Embryonic facial prominence (tissue), 1 donor: ENCODE data around the gene LZTR1.

Source experiments
- DNase-seq: peaks from one replicate; pipeline ENCODE4 v3.0.0-alpha.2; 2016; ENCODE audit errors: extremely low spot score

Gene LZTR1

DNA sequence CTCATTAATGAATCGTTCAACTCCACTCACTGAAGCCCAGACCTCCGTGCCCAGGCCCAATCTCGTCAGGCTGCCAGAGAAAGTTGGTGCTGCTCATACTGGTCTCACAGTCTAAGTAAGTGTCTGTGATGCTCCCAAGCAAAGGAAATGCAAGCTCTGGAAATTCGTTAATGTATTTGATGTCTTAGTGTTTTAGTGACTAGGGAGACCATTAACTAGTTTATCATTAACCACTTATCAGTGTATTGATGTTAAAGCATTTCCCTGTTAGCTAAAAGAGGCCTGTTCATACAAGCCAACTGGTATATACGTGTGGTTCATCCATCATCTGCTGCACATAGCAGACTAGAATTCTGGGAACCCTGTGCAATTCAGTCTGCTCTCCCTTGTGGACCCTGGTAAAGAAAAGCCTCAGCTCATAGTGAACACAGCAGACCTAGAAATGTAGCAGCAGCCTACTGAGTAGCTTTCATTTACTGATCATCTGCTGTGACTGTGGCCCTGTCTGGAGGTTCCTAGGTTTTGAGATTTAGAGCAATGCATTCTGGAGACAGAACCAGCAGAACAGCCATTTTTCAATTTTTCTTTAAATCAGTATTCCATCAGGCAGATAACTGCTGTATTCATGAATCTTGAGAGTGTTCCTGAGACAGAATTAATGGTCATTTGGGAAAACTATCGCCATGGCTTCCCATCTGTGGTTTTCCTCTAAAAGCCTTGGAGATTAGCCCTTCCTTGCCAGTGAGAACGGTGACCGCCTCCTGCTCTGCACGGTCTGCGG, 30.8 kb upstream of the LZTR1 start:
- no peak for DNase-seq

DNA sequence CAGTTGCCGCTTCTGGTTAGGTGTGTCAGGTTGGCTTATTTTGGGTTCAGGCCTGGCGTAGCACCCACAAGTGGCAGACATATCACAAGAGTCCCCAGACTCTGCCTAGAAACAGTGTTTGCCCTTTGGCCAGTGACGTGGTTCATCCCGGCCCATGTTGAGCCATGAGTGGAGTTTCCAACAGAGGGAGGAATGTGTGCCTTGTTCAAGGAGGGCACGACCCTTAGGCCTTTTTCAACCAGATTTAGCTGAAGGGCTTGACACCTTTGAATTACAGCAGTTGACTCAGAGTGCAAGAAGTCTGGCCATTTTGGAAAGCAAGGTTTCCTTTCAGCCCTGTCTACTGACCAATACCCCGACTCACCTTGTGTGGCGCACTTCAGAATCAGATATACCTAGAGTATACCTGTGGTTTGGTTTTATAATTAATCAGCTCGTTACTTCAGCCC, 30.1 kb upstream of the LZTR1 start:
- DNase-seq: no peak

DNA sequence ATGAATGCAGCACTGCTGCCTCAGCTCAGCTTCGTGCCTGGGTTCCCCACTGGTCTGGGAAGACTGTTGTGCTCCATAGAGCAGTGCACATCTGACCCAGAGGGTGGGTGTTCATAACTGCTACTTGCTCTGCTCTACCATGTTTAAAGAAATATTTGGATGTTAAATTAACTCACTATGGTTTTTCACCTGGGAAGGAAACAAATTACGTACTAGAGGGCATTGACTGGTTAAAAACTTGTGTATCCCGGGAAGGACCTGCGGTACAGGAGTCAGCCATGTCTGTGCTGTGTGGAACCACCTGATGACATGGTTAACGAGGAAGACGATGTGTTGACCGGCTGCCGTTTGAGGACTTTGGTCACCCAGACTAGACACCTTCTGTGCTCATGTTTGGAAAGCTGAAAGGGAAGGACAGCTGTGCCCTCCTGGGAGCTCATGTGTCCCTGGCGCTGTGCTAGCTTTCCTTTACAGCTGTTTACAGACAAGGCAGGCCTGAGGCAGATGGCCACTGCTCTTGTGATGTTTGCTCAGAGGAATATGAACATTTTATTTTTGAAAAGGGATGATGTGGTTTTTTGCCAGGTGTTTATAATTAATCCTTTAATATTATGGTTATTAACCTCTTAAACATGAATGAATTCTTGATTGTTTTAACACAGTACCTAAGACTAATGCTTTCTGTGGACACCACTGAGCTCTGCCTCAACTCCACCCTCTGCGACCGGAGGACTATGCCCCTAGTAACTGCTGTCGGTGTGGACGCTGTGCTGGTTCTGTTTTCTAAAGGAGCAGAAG, 29.4 kb upstream of the LZTR1 start:
- no peak for DNase-seq

DNA sequence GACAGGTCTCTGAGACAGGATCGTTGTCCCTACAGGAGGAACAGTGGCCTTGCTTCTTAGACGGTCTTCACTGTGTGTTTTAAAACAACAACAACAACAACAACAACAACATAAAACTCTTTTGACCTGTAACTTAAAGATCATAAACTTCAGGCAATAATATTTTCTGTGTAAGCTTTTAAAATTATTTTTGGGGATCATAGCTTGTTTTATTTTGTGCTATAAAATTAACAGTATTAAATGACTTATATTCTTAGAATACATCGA, 28.8 kb upstream of the LZTR1 start:
- DNase-seq: no peak

DNA sequence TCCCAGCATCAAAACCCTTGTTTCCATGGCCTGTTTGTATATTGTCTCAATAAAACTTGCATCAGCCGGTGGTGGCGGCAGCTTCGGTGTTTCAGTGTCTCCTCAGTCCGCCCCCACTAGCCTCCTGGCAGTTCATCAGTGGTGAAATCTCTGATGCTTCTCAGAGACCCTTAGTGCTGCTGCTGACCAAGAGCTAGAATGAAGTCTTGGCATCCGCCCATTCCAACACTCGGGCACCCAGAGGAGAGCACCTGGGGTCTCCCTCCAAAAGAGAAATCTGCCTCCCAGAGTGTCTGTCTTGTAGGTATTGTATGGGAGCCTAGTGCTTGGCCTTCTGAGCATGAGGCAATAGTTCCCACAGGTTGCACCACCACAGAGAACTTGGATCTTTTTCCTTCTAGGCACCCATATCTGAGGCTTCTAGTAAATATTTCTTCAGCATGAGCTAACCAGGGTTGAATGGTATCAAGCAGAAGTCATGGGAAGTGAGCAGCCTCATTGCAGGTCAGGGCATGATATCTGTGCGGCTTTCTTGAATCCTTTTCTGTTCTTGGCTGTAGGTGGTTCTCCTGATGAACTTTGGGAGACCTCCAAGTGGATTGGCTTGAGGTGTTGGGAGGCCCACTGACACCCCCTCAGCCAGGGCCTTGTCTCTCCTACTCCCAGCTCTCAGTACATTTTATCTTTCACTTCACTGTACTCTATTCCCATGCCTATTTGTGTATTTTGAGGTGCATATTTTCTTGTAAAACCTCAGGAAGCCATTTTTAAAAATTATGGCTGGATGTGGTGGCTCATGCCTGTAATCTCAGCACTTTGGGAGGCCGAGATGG, 28.2 kb upstream of the LZTR1 start:
- DNase-seq: no peak

DNA sequence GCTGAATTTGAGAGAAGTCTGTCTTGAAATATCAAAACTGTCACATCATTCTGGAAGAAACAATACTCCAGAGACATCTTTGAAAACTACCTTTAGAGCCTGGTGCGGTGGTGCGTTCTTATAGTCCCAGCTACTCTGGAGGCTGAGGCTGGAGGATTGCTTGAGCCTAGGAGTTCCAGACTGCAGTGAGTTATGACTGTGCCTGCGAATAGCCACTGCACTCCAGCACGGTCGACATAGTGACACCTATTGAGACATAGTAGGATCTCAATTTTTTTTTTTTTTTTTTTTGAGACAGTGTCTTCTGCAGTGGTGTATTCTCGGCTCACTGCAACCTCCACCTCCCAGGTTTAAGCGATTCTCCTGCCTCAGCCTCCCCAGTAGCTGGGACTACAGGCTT, 26.5 kb upstream of the LZTR1 start:
- DNase-seq: no peak

DNA sequence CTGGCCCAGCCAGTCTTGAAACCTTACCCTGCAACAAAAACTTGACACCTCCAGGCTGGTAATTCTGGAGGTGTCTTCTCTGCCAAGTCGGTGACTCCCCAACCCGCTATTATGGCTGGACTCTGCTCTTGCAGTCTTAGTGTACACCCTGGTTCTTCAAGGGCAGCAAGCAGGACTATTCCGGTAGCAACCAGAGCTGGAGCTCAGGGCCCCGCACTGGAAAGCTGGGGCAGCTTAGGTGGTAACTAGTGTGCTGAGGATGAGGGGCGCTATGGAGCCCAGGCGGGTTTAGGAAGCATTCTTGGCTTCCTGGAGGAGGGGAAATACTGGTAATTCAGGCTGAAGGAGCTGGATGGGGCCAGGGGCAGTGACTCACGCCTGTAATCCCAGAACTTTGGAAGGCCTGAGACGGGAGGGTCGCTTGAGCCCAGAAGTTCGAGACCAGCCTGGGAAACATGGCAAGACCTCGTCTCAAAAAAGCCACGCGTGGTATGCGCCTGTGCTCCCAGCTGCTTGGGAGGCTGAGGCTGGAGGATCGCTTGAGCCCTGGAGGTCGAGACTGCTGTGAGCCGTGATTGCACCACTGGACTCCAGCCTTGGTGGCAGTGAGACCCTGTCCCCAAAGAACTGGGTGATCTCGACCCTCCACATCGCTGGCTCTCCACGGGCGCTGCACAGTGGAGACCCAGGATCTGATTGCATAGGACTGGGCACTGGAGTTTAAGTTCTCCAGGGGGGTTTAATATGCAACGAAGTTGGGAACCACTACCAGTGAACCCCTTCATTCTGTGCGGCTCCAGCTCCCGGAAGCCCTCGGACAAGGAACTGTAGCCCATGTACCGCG, 25.6 kb upstream of the LZTR1 start:
- DNase-seq: no peak

DNA sequence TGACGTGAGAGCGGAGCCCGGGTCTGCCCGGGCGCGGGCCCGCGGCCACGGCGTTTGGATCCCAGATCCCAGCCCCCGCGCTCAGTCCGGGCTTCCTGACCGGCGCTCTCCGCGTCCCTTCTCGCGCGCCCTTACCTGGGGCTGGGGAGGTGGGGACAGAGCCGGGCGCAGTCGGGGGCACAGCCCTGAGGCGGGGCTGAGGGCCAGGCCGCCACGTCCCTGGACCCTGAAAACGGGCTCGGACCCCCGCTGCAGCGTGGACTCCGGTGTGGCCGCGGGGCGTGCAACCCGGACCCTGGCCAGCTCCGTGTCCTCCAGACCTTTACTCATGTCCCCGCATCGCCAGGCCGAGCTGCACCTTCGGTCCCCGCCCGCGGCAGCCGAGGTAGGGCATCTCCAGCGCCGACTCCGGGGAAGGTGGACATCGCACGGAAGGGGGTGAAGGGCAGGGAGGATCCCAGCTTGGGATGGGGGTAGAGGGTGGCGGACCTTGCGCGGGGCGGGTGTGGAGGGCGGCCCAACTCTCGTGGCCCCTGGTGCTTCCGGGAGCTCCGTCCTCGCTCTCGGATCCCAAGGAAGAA, 24.9 kb upstream of the LZTR1 start:
- DNase-seq: no peak

DNA sequence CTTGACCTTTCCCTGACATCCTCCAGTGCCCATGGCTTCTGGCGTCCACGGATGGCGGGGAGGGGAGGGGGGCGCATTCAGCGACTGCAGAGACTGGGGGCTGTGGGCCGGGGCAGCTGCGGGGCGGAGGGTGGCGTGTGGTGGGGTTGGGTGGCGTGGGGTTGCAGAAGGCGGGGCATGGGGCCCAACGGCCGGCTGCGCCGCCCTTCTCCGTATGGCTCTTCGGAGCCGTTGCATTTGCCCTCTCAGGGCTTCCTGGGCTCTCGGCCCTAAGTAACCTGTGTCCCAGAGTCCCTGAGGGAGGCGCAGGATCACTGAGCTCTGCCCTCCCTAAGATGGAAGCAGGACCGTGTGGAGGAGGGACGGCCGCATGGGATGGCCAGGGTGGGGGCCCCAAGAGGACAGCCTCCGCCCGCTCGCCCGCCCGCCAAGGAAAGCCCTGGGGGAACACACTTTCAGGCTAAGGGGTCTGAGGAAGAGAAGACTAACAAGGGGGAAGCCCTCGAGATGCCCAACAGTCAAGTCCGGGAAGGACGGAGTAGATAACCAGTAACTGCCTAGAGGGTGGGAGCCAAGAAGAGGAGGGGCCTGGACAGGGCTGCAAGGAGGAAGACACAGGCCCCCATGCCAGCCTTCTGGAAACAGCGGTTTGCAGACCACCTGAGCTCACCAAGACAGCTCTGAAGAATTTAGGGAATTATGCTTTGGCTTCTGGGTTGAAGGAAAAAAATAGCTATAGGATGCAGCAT, 24.2 kb upstream of the LZTR1 start:
- no peak for DNase-seq

DNA sequence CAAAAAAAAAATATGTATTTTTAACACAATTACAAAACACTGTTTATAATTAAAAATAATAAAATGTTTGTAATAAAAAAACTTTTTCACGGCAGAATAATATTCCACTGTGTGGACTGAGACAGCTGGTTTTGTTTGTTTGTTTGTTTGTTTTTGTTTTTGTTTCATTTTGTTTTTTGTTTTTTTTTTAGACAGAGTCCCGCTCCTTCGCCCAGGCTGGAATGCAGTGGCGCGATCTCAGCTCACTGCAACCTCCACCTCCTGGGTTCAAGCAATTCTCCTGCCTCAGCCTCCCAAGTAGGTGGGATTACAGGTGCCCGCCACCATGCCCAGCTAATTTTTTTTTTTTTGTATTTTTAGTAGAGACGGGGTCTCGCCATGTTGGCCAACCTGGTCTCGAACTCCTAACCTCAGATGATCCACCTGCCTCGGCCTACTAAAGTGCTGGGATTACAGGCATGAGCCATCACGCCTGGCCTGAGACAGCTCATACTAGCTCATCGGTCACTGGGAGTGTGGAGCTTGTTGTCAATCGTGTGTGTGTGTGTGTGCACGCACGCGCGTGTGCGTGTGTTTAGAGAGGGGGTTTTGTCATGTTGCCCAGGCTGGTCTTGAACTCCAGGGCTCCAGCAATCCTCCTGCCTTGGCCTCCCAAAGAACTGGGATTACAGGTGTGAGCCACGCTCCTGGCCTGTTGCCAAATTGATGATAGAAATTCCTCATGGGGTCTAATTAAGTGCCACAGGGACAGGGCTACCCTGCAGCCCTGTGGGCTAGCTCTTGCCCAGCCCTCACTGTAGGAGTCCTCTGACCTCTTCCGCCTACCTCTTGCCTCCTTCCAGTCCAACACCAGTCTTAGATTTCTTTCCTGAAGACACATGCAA, 22.3 kb upstream of the LZTR1 start:
- DNase-seq: no peak

DNA sequence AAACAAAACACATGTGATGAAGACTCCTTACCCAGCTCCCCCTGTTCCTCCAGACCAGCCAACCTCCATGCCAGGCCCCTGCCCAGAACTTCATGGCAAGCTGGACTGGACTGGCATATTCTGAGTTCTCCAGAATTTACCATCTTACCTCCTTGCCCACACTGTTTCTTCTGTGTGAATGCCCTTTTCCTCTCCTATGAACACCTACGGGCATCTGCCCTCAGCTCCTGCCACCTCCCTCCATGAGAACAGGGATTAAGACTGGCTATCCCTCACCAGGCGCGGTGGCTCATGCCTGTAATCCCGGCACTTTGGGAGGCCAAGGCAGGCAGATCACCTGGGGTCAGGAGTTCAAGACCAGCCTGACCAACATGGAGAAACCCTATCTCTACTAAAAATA, 21.5 kb upstream of the LZTR1 start:
- DNase-seq: no peak

DNA sequence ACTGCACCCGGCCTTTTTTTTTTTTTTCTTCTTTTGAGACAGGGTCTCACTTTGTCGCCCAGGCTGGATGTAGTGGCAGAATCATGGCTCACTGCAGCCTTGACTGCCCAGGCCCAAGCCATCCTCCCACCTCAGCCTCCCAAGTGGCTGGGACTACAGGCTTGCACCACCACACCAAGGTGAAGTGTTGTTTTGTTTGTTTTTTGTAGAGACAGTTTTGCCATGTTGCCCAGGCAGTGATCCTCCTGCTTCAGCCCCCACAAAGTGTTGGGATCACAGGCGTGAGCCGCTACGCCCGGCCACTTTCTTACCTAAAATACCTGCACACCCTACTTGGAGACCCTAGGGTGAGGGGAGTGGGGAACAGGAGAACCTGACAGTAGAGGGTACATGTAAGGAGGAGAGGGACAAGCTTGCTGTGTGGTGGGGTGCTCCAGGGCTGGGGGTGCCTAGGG, 19.6 kb upstream of the LZTR1 start:
- no peak for DNase-seq

DNA sequence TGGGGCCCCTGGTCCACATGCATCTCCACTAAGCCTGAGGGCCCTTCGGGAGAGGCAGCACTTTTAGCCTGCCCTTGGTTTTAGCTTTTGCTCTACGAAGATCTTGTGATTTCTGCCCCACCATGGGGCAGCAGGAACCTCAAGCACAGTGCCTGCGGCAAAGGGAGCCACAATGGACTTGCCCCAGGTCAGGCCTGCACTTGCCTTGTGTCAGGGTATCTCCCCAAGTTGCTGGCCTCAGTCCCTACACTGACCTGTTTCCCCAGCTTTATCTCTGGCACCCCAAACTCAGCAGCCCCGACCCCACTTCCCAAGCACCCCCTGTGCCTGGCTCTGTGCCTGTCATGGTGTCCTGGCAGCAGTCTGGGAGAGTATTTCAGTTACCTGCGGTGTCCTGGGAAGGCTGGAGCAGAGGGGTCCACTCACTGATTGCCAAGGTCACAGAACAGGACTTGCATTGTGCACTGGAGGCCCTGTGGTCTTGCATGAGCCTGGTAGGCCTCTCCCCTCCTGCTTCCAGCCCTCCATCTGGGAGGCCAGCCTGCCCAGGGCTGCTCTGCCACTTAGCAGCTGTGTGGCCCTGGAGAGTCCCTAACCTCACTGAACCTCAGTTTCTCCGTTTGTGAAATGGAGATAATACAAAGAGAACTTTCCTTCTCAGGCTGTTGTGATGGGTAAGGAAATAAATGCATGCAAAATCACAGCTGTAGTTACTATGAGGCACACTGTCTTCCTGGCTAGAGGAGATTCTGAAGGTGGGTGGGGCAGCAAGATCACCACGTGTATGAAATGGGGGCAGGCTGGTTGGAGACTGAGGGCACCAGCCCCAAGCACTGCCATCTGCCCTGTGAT, 18.7 kb upstream of the LZTR1 start:
- DNase-seq: no peak

DNA sequence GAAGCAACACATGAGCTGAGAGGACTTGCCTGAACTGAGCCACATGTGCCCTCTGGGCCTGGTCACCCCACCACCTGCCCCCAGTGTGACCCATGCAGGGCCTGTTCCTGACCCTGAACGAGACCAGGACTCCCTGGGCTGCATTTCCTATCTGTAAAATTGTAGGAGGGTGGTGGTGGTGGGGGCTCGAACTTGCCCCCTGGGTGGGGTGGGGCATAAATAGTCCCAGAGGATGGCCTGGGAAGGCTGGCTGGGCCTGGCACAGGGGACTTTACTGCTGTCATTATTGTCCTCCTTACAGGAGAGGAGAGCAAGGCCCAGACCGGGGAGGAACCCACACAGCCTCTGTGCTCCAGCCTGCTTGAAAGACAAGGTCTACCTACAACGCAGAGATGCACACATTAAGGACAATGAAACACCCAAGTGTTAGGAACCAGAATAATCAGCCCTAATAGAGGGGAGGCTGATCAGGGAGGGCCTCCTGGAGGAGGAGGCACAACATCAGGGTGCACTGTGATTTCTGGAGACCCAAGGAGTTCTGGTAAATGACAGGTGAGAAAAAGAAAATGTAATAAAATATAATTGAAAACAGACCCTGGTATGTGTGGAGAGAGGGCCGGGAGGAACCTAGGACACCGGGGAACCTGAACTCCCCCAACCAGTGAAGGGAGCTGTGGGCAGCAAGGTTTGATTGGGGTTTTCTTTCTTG, 17.9 kb upstream of the LZTR1 start:
- DNase-seq: no peak

DNA sequence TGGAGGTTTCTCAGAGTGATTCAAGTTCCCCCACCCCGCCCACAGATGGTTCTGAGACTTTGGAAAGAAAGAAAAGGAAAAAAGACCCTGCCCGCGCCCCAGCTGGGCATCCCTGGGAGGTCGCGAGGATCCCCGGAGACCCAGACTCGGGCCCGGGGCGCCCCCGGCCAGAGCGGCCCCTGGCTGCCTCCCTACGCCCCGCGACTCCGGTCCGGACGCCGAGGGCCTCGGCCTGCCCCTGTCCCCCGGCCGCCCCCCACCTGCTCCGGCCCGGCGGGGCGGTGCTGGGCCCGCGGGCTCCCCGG, 17.3 kb upstream of the LZTR1 start:
- no peak for DNase-seq

DNA sequence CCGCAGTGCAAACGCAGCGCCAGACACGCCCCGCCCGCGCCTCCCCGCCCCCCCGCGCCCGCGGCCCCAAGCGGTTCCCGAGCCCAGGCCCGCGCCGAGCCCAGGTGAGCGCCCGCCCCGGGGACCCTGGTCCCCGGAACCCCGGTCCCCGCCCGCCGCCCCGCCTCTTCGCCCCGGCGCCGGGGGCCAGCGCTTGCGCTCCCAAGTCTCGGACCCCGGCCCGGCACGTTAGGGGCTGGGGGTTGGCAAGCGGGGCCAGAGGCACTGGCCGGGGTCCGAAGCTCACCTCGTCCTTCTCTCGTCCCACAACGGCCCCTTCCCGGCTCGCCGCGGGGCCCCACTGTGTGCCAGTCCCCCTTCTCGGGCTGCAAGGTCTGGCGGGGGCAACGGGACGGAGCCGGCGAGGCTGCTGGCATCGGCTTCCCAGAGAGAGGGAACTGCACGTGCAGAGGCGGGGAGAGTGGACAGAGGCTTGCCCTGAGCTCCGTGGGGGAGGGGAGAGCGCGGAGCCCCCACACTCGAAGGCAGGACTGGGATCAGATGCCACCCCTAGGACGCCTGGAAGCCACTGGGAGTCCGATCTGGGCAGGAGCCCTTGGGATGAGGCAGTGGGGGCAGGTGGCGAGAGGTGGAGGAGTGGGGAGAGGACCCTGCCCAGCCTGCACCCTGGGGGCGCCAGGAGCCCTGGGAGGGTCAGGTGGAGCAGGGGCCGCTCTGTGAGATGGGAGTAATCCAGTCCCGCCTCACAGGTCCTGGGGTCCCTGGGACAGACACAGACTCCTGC, 16.8 kb upstream of the LZTR1 start:
- no peak for DNase-seq
